Liver (tissue), 3 donors: ENCODE results near the gene BLNK.

Experiments used
- GABPA ChIP-seq, 2 donors: IDR thresholded peaks in 1 of 2; conservative IDR thresholded peaks in 1 of 2; 2 replicates each; pipeline ENCODE4 v1.6.1; 2016; ENCODE audit warnings: antibody characterized with exemption in 2 of 2, mild to moderate bottlenecking in 1 of 2, moderate library complexity in 1 of 2
- RAD21 ChIP-seq, 2 donors: IDR thresholded peaks; 2 replicates each; pipeline ENCODE4 v1.6.1; 2016; ENCODE audit warnings: antibody characterized with exemption in 2 of 2, mild to moderate bottlenecking in 2 of 2
- TAF1 ChIP-seq: conservative IDR thresholded peaks from 2 replicates; pipeline ENCODE4 v1.6.1; 2016; ENCODE audit warnings: antibody characterized with exemption, mild to moderate bottlenecking
- YY1 ChIP-seq: IDR thresholded peaks from 2 replicates; pipeline ENCODE4 v1.6.1; 2016; ENCODE audit warnings: antibody characterized with exemption, mild to moderate bottlenecking
- TF ChIP-seq, protein P1 (sequence below): IDR thresholded peaks from 2 replicates; pipeline ENCODE4 v1.6.1; 2016; ENCODE audit warnings: antibody characterized with exemption, mild to moderate bottlenecking
- TF ChIP-seq, protein P2 (sequence below): IDR thresholded peaks from 2 replicates; pipeline ENCODE4 v1.6.1; 2016; ENCODE audit warnings: antibody characterized with exemption
- TF ChIP-seq, protein P3 (sequence below): fragments of 150-350 bp; IDR thresholded peaks from 2 replicates; pipeline ENCODE4 v1.5.1; 2017; ENCODE audit warnings: improper control_type of control experiment, low read depth, low read length; ENCODE audit not compliant: missing input control
- TF ChIP-seq, protein P4 (sequence below): IDR thresholded peaks from 2 replicates; pipeline ENCODE4 v1.6.1; 2016; ENCODE audit warnings: antibody characterized with exemption
- TF ChIP-seq, protein P5 (sequence below): IDR thresholded peaks from 2 replicates; pipeline ENCODE4 v1.6.1; 2016; ENCODE audit warnings: antibody characterized with exemption
- donor health status: healthy.
- donor health status: healthy.

DNA sequence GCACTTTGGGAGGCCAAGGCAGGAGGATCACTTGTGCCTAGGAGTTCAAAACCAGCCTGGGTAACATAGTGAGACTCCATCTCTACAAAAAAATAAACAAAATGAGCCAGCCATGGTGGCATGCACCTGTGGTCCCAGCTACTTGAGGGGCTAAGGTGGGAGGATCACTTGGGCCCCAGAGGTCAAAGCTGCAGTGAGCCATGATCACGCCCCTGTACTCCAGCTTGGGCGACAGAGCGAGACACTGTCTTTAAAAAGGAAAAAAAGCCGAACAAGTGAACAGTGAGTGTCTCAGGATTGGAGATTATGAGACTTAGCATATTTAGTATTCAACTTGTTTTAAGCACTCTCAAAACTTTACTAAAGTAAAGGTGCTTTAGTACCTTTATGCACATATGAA is 28.1 kb downstream of the BLNK start:
- TF ChIP-seq, protein P1, sequence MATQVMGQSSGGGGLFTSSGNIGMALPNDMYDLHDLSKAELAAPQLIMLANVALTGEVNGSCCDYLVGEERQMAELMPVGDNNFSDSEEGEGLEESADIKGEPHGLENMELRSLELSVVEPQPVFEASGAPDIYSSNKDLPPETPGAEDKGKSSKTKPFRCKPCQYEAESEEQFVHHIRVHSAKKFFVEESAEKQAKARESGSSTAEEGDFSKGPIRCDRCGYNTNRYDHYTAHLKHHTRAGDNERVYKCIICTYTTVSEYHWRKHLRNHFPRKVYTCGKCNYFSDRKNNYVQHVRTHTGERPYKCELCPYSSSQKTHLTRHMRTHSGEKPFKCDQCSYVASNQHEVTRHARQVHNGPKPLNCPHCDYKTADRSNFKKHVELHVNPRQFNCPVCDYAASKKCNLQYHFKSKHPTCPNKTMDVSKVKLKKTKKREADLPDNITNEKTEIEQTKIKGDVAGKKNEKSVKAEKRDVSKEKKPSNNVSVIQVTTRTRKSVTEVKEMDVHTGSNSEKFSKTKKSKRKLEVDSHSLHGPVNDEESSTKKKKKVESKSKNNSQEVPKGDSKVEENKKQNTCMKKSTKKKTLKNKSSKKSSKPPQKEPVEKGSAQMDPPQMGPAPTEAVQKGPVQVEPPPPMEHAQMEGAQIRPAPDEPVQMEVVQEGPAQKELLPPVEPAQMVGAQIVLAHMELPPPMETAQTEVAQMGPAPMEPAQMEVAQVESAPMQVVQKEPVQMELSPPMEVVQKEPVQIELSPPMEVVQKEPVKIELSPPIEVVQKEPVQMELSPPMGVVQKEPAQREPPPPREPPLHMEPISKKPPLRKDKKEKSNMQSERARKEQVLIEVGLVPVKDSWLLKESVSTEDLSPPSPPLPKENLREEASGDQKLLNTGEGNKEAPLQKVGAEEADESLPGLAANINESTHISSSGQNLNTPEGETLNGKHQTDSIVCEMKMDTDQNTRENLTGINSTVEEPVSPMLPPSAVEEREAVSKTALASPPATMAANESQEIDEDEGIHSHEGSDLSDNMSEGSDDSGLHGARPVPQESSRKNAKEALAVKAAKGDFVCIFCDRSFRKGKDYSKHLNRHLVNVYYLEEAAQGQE: no peak
- TF ChIP-seq RAD21 (IDR thresholded peaks at IDR 0.05) (no peak), TAF1 (no peak), YY1 (no peak), GABPA (IDR thresholded peaks at IDR 0.05 in 1 of 2, conservative IDR thresholded peaks at IDR 0.05 in 1 of 2) (no peak)
- TF ChIP-seq, protein P2, sequence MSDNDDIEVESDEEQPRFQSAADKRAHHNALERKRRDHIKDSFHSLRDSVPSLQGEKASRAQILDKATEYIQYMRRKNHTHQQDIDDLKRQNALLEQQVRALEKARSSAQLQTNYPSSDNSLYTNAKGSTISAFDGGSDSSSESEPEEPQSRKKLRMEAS: no peak
- TF ChIP-seq, protein P3, sequence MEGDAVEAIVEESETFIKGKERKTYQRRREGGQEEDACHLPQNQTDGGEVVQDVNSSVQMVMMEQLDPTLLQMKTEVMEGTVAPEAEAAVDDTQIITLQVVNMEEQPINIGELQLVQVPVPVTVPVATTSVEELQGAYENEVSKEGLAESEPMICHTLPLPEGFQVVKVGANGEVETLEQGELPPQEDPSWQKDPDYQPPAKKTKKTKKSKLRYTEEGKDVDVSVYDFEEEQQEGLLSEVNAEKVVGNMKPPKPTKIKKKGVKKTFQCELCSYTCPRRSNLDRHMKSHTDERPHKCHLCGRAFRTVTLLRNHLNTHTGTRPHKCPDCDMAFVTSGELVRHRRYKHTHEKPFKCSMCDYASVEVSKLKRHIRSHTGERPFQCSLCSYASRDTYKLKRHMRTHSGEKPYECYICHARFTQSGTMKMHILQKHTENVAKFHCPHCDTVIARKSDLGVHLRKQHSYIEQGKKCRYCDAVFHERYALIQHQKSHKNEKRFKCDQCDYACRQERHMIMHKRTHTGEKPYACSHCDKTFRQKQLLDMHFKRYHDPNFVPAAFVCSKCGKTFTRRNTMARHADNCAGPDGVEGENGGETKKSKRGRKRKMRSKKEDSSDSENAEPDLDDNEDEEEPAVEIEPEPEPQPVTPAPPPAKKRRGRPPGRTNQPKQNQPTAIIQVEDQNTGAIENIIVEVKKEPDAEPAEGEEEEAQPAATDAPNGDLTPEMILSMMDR: no peak
- TF ChIP-seq, protein P4, sequence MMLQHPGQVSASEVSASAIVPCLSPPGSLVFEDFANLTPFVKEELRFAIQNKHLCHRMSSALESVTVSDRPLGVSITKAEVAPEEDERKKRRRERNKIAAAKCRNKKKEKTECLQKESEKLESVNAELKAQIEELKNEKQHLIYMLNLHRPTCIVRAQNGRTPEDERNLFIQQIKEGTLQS: no peak
- TF ChIP-seq, protein P5, sequence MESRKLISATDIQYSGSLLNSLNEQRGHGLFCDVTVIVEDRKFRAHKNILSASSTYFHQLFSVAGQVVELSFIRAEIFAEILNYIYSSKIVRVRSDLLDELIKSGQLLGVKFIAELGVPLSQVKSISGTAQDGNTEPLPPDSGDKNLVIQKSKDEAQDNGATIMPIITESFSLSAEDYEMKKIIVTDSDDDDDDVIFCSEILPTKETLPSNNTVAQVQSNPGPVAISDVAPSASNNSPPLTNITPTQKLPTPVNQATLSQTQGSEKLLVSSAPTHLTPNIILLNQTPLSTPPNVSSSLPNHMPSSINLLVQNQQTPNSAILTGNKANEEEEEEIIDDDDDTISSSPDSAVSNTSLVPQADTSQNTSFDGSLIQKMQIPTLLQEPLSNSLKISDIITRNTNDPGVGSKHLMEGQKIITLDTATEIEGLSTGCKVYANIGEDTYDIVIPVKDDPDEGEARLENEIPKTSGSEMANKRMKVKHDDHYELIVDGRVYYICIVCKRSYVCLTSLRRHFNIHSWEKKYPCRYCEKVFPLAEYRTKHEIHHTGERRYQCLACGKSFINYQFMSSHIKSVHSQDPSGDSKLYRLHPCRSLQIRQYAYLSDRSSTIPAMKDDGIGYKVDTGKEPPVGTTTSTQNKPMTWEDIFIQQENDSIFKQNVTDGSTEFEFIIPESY: no peak
